ENCODE data around the gene ACOX1.

The ACOX1 gene

DNA sequence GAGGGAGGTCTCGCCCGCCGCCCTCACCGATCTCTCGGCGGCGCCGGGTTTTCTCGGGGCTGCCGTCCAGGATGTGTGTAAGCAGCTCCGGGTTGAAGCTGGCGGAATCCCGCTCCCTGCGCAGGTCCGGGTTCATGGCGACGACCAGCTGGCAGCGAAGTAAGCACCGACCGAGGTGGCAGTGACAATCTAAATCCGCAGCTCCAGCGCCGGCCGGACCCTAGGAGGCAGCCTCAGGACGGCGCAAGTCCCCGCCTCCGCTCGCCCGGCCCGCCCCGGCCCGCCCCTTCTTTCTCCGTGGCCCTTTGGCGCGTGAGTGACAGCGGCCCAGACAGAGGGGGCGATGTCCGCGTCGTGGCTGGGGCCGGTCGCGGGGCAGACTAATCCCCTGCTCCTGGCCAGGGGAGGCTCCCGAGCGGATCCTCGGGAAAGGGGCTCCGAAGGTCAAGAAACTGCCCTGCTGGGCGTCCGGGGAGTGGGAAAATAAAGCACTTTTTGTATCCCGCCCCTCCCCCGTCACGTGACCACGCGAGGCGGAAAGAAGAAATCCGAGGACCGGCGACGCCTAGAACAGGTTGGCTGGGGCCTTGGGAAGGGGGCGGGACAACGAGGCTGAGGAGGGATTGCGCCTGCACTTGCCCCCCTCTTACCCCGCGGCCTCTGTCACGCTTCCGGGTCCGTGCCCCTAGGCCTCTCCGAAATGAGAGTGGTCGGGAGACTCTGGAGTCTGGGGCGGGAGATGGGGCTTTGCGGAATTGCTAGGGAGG lies at the start of gene ACOX1, which contains the start of gene TEN1:
ACOX1 (minus strand) TSS at position 229 of the 767 bp plus-strand sequence; CDS start at position 136, 93 bp downstream.
TEN1 (plus strand) TSS at position 303 of the 767 bp plus-strand sequence. CDS start 6,953 bp downstream, outside the sequence.
- Histone ChIP-seq H4K20me1 (ENCODE audit: control insufficient read depth, insufficient read depth, low read depth, low read length) (no peaks in the 10 kb centered on the region), H3K9me3 (ENCODE audit: control insufficient read depth, insufficient read depth, low read length) (no peaks in the 10 kb centered on the region), H3K9me2 (replicated peaks; ENCODE audit: control insufficient read depth, low read length) (no peaks in the 10 kb centered on the region), H3K27ac (ENCODE audit: low read depth, low read length) (peak within 1 kb of the TSS; percentile 69), H3K79me2 (ENCODE audit: control insufficient read depth, low read length) (peaks cover 31% of the 10 kb centered on the region), H3K4me2 (ENCODE audit: low read length) (peak within 1 kb of the TSS; percentile 98), H3K27me3 (ENCODE audit: control insufficient read depth, low read length) (no peaks in the 10 kb centered on the region), H3K36me3 (ENCODE audit: control insufficient read depth, low read length) (peaks cover 3% of the 10 kb centered on the region), H3K4me1 (ENCODE audit: control insufficient read depth, low read length) (peaks cover 37% of the 10 kb centered on the region), H3K4me3 (ENCODE audit: low read length) (peak within 1 kb of the TSS; percentile 80), H3F3A (ENCODE audit: control insufficient read depth, insufficient read depth) (peaks cover 5% of the 10 kb centered on the region; the same call in 1 of the 2 replicates)
- TF ChIP-seq, protein P1, sequence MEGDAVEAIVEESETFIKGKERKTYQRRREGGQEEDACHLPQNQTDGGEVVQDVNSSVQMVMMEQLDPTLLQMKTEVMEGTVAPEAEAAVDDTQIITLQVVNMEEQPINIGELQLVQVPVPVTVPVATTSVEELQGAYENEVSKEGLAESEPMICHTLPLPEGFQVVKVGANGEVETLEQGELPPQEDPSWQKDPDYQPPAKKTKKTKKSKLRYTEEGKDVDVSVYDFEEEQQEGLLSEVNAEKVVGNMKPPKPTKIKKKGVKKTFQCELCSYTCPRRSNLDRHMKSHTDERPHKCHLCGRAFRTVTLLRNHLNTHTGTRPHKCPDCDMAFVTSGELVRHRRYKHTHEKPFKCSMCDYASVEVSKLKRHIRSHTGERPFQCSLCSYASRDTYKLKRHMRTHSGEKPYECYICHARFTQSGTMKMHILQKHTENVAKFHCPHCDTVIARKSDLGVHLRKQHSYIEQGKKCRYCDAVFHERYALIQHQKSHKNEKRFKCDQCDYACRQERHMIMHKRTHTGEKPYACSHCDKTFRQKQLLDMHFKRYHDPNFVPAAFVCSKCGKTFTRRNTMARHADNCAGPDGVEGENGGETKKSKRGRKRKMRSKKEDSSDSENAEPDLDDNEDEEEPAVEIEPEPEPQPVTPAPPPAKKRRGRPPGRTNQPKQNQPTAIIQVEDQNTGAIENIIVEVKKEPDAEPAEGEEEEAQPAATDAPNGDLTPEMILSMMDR (IDR thresholded peaks at IDR 0.05; ENCODE audit: low read depth, low read length, poor library complexity, severe bottlenecking): peak; percentile 42
- no peak for TF ChIP-seq EZH2phosphoT487 (IDR thresholded peaks at IDR 0.05; ENCODE audit: borderline replicate concordance, low read length)

DNA sequence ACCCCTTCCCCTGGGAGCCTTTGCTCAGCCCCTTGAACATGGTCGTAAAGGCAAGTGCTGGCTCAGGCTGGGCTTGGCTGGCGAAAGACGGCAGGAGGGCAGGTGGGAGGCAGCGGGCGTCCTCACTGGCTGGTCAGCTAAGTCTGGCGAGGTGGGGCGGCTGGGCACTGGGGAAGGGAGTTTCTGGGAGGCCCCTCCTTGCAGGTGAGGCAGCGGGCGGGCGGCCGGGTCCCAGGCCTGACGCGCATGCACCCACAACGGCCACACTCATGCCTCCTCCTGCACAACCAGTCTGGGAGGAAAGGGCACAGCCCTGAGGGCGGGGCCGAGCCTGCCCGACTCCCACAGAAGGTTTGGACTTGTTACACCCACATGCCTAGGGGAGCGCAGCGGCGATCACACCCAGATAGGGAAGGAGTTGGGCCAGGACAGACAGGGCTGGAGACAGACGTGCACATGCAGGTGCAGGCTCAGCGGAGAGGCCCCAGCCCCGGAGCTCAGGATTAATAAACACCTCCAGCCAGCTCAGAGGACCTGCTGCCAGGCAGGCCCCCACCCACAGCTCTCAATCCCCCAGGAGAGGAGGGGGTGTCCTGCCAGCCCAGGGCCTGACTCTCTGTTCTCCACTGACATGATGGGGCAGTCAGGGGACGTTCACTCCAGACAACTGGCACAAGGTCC lies 48.3 kb upstream of the ACOX1 start, which contains the start of gene EVPL:
EVPL (minus strand) TSS at position 148 of the 681 bp plus-strand sequence; CDS start at position 40, 108 bp downstream.
- H3K27me3 ChIP-seq (ENCODE audit: control insufficient read depth, low read length): no peaks in the 10 kb centered on the region
- no peak within 1 kb of the TSS for H3K4me2 ChIP-seq (ENCODE audit: low read length)
- peaks cover 16% of the 10 kb centered on the region for H3K4me1 ChIP-seq (ENCODE audit: control insufficient read depth, low read length)
- H3K79me2 ChIP-seq (ENCODE audit: control insufficient read depth, low read length): no peaks in the 10 kb centered on the region
- no peaks in the 10 kb centered on the region for H3F3A ChIP-seq (ENCODE audit: control insufficient read depth, insufficient read depth)
- TF ChIP-seq, protein P1 (IDR thresholded peaks at IDR 0.05; ENCODE audit: low read depth, low read length, poor library complexity, severe bottlenecking): no peak
- no peak for TF ChIP-seq EZH2phosphoT487 (IDR thresholded peaks at IDR 0.05; ENCODE audit: borderline replicate concordance, low read length)
- no peaks in the 10 kb centered on the region for H3K9me3 ChIP-seq (ENCODE audit: control insufficient read depth, insufficient read depth, low read length)
- no peaks in the 10 kb centered on the region for H3K36me3 ChIP-seq (ENCODE audit: control insufficient read depth, low read length)
- no peaks in the 10 kb centered on the region for H4K20me1 ChIP-seq (ENCODE audit: control insufficient read depth, insufficient read depth, low read depth, low read length)
- H3K27ac ChIP-seq (ENCODE audit: low read depth, low read length): no peak within 1 kb of the TSS
- no peak within 1 kb of the TSS for H3K4me3 ChIP-seq (ENCODE audit: low read length)
- no peaks in the 10 kb centered on the region for H3K9me2 ChIP-seq (replicated peaks; ENCODE audit: control insufficient read depth, low read length)

DNA sequence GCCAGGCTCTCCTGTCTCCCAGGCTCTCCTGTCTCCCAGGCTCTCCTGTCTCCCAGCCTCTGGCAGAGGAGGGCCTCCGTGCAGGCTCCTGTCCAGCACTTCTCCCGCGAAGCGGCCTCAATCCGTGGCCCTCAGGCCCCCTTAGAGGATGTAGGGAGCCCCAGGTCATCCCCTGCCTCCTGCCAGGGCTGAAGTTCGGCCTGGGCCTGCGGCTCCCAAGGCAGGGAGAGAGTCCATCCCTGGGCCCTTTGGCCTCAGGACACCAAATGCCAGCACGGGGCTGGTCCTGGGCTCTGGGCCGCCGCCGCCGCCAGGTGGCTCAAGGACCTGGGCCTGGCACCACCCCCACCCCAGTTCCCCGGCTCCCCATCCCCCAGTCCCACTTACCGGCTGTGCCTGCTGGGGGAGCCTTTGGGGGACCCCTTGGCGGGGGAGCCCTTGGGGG lies 47.8 kb upstream of the ACOX1 start:
- Histone ChIP-seq H3K9me2 (replicated peaks; ENCODE audit: control insufficient read depth, low read length) (no peaks in the 10 kb centered on the region), H3K4me1 (ENCODE audit: control insufficient read depth, low read length) (peaks cover 16% of the 10 kb centered on the region), H3K27me3 (ENCODE audit: control insufficient read depth, low read length) (no peaks in the 10 kb centered on the region), H3K4me2 (ENCODE audit: low read length) (no peak overlapping the region), H3F3A (ENCODE audit: control insufficient read depth, insufficient read depth) (no peaks in the 10 kb centered on the region), H3K27ac (ENCODE audit: low read depth, low read length) (no peak overlapping the region), H3K9me3 (ENCODE audit: control insufficient read depth, insufficient read depth, low read length) (no peaks in the 10 kb centered on the region), H3K79me2 (ENCODE audit: control insufficient read depth, low read length) (no peaks in the 10 kb centered on the region), H4K20me1 (ENCODE audit: control insufficient read depth, insufficient read depth, low read depth, low read length) (no peaks in the 10 kb centered on the region), H3K4me3 (ENCODE audit: low read length) (no peak overlapping the region), H3K36me3 (ENCODE audit: control insufficient read depth, low read length) (no peaks in the 10 kb centered on the region)
- TF ChIP-seq, protein P1 (IDR thresholded peaks at IDR 0.05; ENCODE audit: low read depth, low read length, poor library complexity, severe bottlenecking): no peak
- no peak for TF ChIP-seq EZH2phosphoT487 (IDR thresholded peaks at IDR 0.05; ENCODE audit: borderline replicate concordance, low read length)
